ENCODE measurements around the gene GMDS. TPM values are rescaled to one million over a fixed set of nuclear protein-coding genes. Genes with fewer than 3 reads are reported as not detected.

The GMDS gene
- total and polyA plus RNA-seq, 2 of the 13 experiments (the other 11 are each of a cell fraction or from before 2014, with no cell fraction given), result 64.4 to 112 TPM

GRCh38 chr6:1609041-1609647 is 636.3 kb downstream of the GMDS start (continued):
- TF ChIP-seq RFXAP (CRISPR knock-in tag; IDR thresholded peaks at IDR 0.05; ENCODE audit: borderline replicate concordance), result 0 out of 2 replicates have a peak, but pooled peaks have one; percentile 8
- no peak; the same call in 1 of the 2 replicates for TF ChIP-seq ZNF776 (CRISPR knock-in tag; IDR thresholded peaks at IDR 0.05)
- peak; percentile 10; the same call in 1 of the 2 replicates for TF ChIP-seq POGZ (CRISPR knock-in tag; IDR thresholded peaks at IDR 0.05)
- TF ChIP-seq STAG1 (CRISPR knock-in tag; IDR thresholded peaks at IDR 0.05), result no peak
- no peak for TF ChIP-seq JDP2 (CRISPR knock-in tag; IDR thresholded peaks at IDR 0.05; ENCODE audit: borderline replicate concordance)
- TF ChIP-seq ZNF770 (CRISPR knock-in tag; IDR thresholded peaks at IDR 0.05), result peak; percentile 9; the same call in 1 of the 2 replicates
- TF ChIP-seq ZBTB3 (CRISPR knock-in tag; IDR thresholded peaks at IDR 0.05; ENCODE audit: borderline replicate concordance, low read depth), result no peak
- 0 out of 2 replicates have a peak, but pooled peaks have one; percentile 10 for TF ChIP-seq PCBP1 (IDR thresholded peaks at IDR 0.05; ENCODE audit: borderline replicate concordance, low read depth, low read length)

GRCh38 chr6:1608222-1609040 is 637.0 kb downstream of the GMDS start:
- no peak for ATAC-seq
- in situ Hi-C loops (cut with HindIII; ENCODE audit: extremely low pct_ligation_motif_present, low pct_unique_long_range_greater_than_20kb) (loop anchor here (5.0 kb wide), 1 partner anchor 499 kb away; no protein-coding TSS in a partner anchor), intact Hi-C loops (cut with micrococcal nuclease; ENCODE audit: unreplicated experiment) (no loop called here)
- BruUV-seq (replicated peaks), result no TSS peak
- Histone ChIP-seq H3K9ac (ENCODE audit: insufficient read depth, low read depth, low read length) (no peak overlapping the region), H3K4me3 (replicated peaks in 1 of 3; ENCODE audit: insufficient read depth in 1 of 3, low read depth in 2 of 3, low read length in 3 of 3) (peak overlapping the region; percentile 54 to 73 (median 67); a peak in 5 of 6 replicates), H3K36me3 (replicated peaks in 1 of 2; ENCODE audit: control insufficient read depth in 1 of 2, insufficient read depth in 2 of 2, low read length in 2 of 2) (no peaks in the 10 kb centered on the region), H4K20me1 (ENCODE audit: insufficient read depth, low read length) (peaks cover 11% of the 10 kb centered on the region; the same call in 1 of the 2 replicates), H3K79me2 (ENCODE audit: insufficient read depth, low read length) (no peaks in the 10 kb centered on the region), H3K27ac (ENCODE audit: extremely low read length, insufficient read depth, low read length) (no peak overlapping the region), H2AFZ (ENCODE audit: low read length) (no peak overlapping the region), H3K27me3 (ENCODE audit: control insufficient read depth in 1 of 2, insufficient read depth in 2 of 2, low read length in 2 of 2) (peaks cover 32 to 61% of the 10 kb centered on the region in 2 experiments), H3K4me2 (ENCODE audit: low read depth, low read length) (peak overlapping the region; percentile 94), H3K9me3 (ENCODE audit: low read length) (no peaks in the 10 kb centered on the region), H3K4me1 (ENCODE audit: insufficient read depth, low read length) (peaks cover 55% of the 10 kb centered on the region)
- CTCF ChIA-PET (ENCODE audit: low intra/inter-chr PET ratio, low total read pairs), result no interaction called here
- no peak for FAIRE-seq
- no peak for DNase-seq (ENCODE audit: low spot score)
- WGBS (ENCODE audit: low lambda C conversion rate), result 19% methylated on average over 48 of the region's 59 CpGs
- POLR2A ChIA-PET, result no interaction called here
- TF ChIP-seq ARID4A (CRISPR knock-in tag; IDR thresholded peaks at IDR 0.05; ENCODE audit: borderline replicate concordance) (0 out of 2 replicates have a peak, but pooled peaks have one; percentile 3), ATF6 (CRISPR knock-in tag; conservative IDR thresholded peaks at IDR 0.05) (no peak), ZNF598 (CRISPR knock-in tag; IDR thresholded peaks at IDR 0.05; ENCODE audit: borderline replicate concordance) (peak; percentile 44; the same call in 1 of the 2 replicates), ZNF766 (CRISPR knock-in tag; IDR thresholded peaks at IDR 0.05; ENCODE audit: borderline replicate concordance) (no peak)
